T-helper 2 cell treated with Interferon-gamma antibody and Interleukin-4, amounts not matched to agents 5 μg/mL and 100 μg/mL, for 36 hours (primary cell): Measurements from ENCODE around the gene FAM20A.
A peak's percentile ranks its signal among the peaks of the same experiment; 100 is the strongest.
"Not testable (repeated sequence)": the region's sequence is repeated elsewhere in the genome, so short reads cannot be mapped to it uniquely, and the experiment has no call there.

Source experiments
- DNase-seq: peaks from one replicate; pipeline ENCODE4 v3.0.0; 2021; ENCODE audit warnings: low spot score
- H3K27ac Mint-ChIP-seq: one replicate; pipeline ENCODE4 v1.8.0; 2021; ENCODE audit warnings: mild to moderate bottlenecking, mixed read lengths
- H3K27me3 Mint-ChIP-seq: one replicate; pipeline ENCODE4 v1.8.0; 2021; ENCODE audit warnings: low read depth, mixed read lengths
- H3K36me3 Mint-ChIP-seq: one replicate; pipeline ENCODE4 v1.8.0; 2021; ENCODE audit warnings: low read depth, mixed read lengths
- H3K4me1 Mint-ChIP-seq: one replicate; pipeline ENCODE4 v1.8.0; 2021; ENCODE audit warnings: low read depth, mixed read lengths
- H3K4me3 Mint-ChIP-seq: one replicate; pipeline ENCODE4 v1.8.0; 2022; ENCODE audit warnings: mild to moderate bottlenecking, moderate library complexity, mixed read lengths
- H3K9me3 Mint-ChIP-seq: one replicate; pipeline ENCODE4 v1.8.0; 2021; ENCODE audit warnings: mixed read lengths

The FAM20A gene

DNA sequence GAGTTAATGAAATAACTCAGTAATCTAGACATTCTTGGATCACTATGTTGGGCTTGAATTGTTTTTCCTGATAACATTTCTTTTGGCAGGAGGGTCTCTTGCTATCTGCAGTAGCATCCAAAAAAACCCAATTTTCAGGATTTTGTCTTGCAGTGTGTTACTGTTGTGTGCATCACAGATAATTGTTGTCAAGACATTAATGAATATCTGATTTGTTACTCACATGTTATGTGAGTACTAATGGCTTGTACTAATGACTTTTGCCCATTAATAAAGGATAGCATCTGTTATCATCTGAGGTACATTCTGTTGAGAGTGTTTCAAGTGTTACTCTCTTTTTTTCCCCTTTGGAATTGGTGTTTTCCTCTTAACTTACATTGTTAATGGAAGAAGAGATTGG is 78.9 kb downstream of the FAM20A start:
- Mint-ChIP-seq H3K4me1 (peaks cover 17% of the 10 kb centered on the region), H3K27me3 (no peaks in the 10 kb centered on the region), H3K27ac (no peak overlapping the region), H3K9me3 (no peaks in the 10 kb centered on the region), H3K4me3 (no peak overlapping the region), H3K36me3 (peaks cover 65% of the 10 kb centered on the region)
- no peak for DNase-seq

DNA sequence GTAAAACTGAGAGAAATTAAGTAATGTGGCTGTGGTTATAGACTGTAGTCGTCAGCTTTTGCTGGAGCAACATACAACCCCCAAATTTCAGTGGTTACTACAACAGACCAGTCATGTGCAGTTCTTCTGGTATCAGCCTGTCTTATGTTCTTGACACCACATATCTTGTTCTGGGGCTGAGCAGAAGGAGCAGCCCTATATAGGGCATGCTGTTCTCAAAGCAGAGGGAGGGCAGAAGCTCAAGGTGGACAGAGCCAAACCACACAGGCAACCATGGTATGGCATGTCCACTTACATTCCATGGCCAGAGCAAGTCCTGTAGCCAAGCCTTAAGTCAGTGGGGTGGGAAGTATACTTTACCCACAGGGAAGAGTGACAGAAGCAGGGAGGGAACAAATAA is 81.3 kb downstream of the FAM20A start:
- Mint-ChIP-seq H3K36me3 (peaks cover 63% of the 10 kb centered on the region), H3K4me1 (peaks cover 24% of the 10 kb centered on the region), H3K27ac (peak overlapping the region; percentile 39), H3K27me3 (no peaks in the 10 kb centered on the region), H3K9me3 (no peaks in the 10 kb centered on the region), H3K4me3 (no peak overlapping the region)
- DNase-seq, result no peak

DNA sequence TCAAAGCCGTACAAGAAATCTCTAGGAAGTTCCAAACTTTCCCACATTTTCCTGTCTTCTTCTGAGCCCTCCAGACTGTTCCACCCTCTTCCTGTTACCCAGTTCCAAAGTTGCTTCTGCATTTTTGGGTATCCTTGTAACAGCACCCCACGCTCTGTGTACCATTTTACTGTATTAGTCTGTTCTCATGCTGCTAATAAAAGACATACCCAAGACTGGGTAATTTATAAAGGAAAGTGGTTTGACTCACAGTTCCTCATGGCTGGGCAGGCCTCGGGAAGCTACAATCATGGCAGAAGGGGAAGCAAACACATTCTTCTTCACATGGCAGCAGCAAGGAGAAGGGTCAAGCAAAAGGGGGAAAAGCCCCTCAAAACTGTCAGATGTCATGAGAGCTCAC is 82.1 kb downstream of the FAM20A start:
- Mint-ChIP-seq H3K4me1 (peaks cover 33% of the 10 kb centered on the region), H3K36me3 (peaks cover 58% of the 10 kb centered on the region)
- DNase-seq, H3K27me3 Mint-ChIP-seq, H3K9me3 Mint-ChIP-seq, H3K4me3 Mint-ChIP-seq, H3K27ac Mint-ChIP-seq: not testable (repeated sequence)

DNA sequence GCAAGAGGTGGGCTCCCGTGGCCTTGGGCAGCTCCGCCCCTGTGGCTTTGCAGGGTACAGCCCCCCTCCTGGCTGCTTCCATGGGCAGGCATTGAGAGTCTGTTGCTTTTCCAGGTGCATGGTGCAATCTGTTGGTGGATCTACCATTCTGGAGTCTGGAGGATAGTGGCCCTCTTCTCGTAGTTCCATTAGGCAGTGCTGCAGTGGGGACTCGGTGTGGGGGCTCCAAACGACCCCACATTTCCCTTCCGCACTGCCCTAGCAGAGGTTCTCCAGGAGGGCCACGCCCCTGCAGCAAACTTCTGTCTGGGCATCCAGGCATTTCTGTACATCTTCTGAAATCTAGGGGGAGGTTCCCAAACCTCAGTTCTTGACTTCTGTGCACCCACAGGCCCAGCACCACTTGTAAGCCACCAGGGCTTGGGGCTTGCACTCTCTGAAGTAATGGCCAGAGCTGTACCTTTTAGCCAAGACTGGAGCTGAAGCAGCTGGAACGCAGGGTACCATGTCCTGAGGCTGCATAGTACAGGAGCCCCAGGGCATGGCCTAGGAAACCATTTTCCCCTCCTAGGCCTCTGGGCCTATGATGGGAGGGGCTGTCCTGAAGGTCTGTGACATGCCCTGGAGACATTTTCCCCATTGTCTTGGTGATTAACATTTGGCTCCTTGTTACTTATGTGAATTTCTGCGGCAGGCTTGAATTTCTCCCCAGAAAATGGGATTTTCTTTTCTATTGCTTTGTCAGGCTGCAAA is 82.9 kb downstream of the FAM20A start:
- Mint-ChIP-seq H3K36me3 (peaks cover 58% of the 10 kb centered on the region), H3K4me3 (no peak overlapping the region), H3K4me1 (peaks cover 41% of the 10 kb centered on the region), H3K27ac (no peak overlapping the region), H3K27me3 (no peaks in the 10 kb centered on the region), H3K9me3 (no peaks in the 10 kb centered on the region)
- DNase-seq, result no peak

DNA sequence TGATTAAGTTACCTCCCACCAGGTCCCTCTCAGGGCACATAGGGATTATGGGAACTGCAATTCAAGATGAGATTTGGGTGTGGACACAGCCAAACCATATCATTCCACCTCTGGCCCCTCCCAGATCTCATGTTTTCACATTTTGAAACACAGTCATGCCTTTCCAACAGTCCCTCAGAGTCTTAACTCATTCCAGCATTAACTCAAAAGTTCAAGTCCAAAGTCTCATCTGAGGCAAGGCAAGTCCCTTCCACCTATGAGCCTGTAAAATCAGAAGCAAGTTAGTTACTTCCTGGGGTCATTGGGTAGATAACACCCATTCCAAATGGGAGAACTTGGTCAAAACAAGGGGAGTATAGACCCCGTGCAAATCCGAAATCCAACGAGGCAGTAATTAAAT is 83.6 kb downstream of the FAM20A start:
- not testable (repeated sequence) for DNase-seq, H3K27ac Mint-ChIP-seq, H3K27me3 Mint-ChIP-seq, H3K9me3 Mint-ChIP-seq, H3K4me3 Mint-ChIP-seq
- Mint-ChIP-seq H3K36me3 (peaks cover 58% of the 10 kb centered on the region), H3K4me1 (peaks cover 41% of the 10 kb centered on the region)

DNA sequence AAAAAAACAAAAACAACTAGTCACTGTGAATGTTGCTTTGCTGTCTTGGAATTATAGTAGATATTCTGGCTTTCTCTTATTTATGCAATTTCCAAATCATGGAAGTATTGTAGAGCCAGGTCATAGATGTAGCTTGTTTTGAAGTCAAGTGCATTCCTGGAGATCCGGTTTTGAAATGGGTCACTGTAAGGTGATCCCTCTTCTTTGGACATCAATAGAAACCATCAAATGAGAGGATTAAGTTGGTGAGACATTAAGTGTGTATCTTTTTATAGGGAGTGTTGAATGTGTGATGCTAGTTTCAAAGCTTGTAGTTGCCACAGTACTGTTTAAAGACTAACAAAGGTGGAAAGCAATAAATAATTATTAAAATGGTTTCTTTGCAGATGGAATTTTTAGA is 84.4 kb downstream of the FAM20A start:
- no peak overlapping the region for H3K27ac Mint-ChIP-seq
- no peaks in the 10 kb centered on the region for H3K27me3 Mint-ChIP-seq
- H3K4me1 Mint-ChIP-seq, result peaks cover 38% of the 10 kb centered on the region
- no peaks in the 10 kb centered on the region for H3K9me3 Mint-ChIP-seq
- peaks cover 51% of the 10 kb centered on the region for H3K36me3 Mint-ChIP-seq
- no peak overlapping the region for H3K4me3 Mint-ChIP-seq
- no peak for DNase-seq

DNA sequence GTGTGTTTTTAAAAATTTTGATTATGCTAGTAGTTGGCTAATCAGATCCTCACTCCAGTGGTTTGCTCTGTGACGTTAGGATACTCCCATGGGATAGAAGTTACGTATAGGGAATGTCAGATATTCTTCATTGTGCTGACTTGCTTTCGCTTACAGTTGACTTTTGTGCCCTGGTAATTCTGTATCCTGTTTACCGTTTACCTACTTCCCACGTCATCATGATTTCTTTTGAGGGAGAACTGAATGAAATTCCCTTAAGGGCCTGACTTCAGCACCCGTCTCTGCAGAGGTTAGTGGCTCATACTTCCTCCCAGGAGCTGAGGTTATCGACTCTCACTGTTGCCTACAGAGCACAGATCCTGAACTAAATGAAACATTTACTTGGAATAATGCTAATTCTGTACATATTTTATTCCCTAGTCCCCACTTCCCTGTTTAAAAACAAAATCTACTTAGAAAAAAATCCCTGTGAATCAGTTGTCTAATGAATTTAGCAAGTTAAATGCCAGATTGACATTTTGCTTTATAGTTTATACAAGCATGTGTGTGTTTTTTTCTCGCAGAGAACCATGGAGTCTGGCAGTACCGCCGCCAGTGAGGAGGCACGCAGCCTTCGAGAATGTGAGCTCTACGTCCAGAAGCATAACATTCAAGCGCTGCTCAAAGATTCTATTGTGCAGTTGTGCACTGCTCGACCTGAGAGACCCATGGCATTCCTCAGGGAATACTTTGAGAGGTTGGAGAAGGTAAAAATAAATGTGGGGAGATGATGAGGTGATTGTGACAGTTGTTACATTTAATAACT is 86.1 kb downstream of the FAM20A start:
- Mint-ChIP-seq H3K27ac (no peak overlapping the region), H3K4me1 (peaks cover 50% of the 10 kb centered on the region), H3K4me3 (peak overlapping the region; percentile 95), H3K36me3 (peaks cover 48% of the 10 kb centered on the region), H3K27me3 (no peaks in the 10 kb centered on the region), H3K9me3 (no peaks in the 10 kb centered on the region)
- no peak for DNase-seq

DNA sequence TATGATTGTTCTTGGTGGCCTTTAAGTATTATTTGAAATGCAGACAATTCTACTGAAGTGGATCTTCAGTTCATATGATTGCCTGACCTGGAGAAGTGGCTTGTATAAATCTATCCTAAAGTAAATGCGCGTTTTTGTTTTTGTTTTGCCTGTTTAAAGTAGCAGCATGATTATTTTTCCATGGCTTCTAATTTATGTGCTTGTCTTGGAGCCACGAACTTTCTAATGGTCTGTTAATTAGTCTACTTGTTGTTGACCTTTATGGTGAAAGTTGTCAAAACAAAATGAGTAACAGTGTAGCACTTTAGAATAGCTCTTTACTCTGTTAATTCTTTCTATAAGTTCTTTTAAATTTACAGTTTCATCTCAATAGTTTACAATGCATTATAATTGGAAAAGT is 87.2 kb downstream of the FAM20A start:
- peaks cover 48% of the 10 kb centered on the region for H3K4me1 Mint-ChIP-seq
- DNase-seq, result no peak
- no peaks in the 10 kb centered on the region for H3K9me3 Mint-ChIP-seq

DNA sequence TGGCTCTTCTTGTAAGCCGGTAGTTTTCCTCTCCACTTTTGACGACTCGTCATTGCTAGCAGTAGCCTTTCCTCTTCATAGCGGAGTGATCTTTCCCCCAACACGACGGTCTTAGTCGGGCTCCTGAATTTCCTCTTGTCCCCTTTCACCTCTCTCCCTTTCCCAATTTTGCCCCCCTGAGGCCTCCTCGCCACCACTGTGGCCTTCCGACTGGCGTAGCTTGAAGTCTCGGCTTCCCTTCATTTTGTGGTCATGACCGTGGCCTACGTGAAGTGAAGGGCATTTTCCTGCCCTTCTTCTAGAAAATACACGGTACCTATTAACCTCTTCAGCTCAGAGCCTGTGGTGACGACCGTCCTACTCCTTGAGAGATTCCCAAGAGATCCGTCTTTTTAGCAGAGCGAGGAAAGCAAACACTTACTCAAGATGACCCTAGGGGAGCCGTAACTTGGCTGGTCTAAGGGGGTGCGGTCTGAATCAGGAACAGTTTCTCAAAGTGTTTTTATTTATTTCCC is 88.2 kb downstream of the FAM20A start:
- Mint-ChIP-seq H3K36me3 (peaks cover 35% of the 10 kb centered on the region), H3K9me3 (no peaks in the 10 kb centered on the region), H3K27ac (peak overlapping the region; percentile 99), H3K4me3 (peak overlapping the region; percentile 95), H3K27me3 (no peaks in the 10 kb centered on the region), H3K4me1 (peaks cover 49% of the 10 kb centered on the region)
- no peak for DNase-seq

More for the DNA sequence above, 87.2 kb downstream of the FAM20A start:
- peaks cover 39% of the 10 kb centered on the region for H3K36me3 Mint-ChIP-seq
- H3K27ac Mint-ChIP-seq, result peak overlapping the region; percentile 99
- peak overlapping the region; percentile 95 for H3K4me3 Mint-ChIP-seq
- no peaks in the 10 kb centered on the region for H3K27me3 Mint-ChIP-seq

DNA sequence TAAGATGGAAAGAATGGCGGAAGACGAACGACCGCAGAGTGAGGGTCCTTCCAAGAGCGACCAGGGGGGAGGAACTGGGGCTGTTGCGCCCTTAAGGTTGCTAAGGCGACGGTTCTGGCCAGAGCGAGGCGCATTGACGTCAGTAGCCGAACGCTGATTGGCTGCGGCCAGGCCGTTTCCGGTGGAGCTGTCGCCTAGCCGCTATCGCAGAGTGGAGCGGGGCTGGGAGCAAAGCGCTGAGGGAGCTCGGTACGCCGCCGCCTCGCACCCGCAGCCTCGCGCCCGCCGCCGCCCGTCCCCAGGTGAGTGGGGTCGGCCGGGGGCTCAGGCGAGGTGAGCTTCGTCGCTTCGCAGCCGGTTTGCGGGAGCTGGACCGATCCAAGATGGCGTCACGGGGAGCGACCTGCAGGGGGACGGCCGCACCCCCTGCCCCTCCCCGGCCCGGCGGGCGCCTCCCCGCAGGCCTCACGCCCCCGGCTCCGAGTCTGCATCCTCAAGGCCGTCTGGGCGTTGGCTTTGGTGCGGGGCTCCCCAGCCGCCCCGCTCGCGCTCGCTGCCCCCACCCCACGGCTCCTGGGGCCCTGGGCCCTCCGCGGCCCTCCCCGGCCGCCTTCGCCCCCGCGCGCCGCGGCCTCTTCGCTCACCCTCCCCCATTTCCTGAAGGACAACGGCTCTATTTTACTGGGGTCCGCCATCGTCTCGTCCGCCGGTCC is 88.8 kb downstream of the FAM20A start, which contains the start of gene PRKAR1A:
PRKAR1A (plus strand) TSS at position 184 of the 713 bp plus-strand sequence. CDS start 2,970 bp downstream, outside the sequence.
- peaks cover 55% of the 10 kb centered on the region for H3K4me1 Mint-ChIP-seq
- H3K27me3 Mint-ChIP-seq, result no peaks in the 10 kb centered on the region

DNA sequence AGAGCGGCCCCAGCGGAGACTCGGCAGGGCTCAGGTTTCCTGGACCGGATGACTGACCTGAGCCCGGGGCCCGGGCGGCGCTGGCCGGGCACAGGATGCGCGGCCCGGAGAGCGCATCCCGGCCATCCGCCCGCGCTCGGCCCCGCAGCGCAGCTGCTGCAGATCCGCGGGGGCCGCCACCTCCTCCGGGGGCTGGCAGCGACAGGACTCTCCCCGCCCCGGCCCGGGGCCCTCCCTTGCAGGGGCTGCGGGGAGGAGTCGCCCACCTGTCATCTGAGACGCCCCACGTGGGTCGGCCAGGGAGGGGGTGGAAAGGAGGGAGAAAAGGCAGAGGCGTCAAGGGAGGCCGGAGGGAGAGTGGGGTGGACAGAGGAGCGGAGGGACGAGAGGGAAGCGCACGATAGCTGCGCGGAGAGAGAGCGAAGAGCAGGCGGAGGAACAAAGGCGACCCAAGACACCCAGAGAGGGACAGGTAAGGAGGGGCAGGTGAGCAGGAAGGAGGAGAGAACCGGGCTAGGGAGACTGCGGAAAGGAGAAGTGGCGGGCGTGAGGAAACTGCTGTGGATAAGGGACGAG is 89.4 kb downstream of the FAM20A start:
- Mint-ChIP-seq H3K4me1 (peaks cover 57% of the 10 kb centered on the region), H3K36me3 (peaks cover 24% of the 10 kb centered on the region), H3K27ac (peak overlapping the region; percentile 97), H3K9me3 (no peaks in the 10 kb centered on the region), H3K27me3 (no peaks in the 10 kb centered on the region), H3K4me3 (peak overlapping the region; percentile 91)
- DNase-seq, result peak; percentile 62

More for the DNA sequence above, 88.8 kb downstream of the FAM20A start, which contains the start of gene PRKAR1A:
- Mint-ChIP-seq H3K36me3 (peaks cover 29% of the 10 kb centered on the region), H3K9me3 (no peaks in the 10 kb centered on the region), H3K4me3 (peak within 1 kb of the TSS; percentile 95), H3K27ac (peak within 1 kb of the TSS; percentile 99)
- DNase-seq, result peak; percentile 92

DNA sequence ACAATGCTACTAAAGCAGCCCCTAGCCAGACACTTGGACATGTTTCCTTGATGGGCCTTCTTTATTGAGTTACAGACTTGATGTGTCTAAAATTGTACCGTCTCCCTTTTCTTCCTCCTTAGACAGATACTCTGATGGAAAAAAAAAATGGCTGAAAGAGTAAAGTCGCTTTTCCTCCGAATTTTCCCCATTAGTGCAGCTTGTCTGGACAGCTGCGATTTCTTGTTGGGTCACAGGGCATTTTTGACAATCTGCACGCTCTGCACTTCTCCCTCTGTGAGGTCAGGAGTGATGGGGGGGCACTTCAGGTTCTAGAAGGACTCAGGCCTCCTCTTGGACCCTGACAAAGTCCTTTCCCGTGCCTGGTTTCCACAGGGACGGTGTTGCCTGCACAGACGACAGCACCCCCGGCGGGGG is 89.9 kb downstream of the FAM20A start:
- H3K4me3 Mint-ChIP-seq, result peak overlapping the region; percentile 70
- DNase-seq, result no peak
- H3K27ac Mint-ChIP-seq, result peak overlapping the region; percentile 79
- peaks cover 21% of the 10 kb centered on the region for H3K36me3 Mint-ChIP-seq
- H3K27me3 Mint-ChIP-seq, result no peaks in the 10 kb centered on the region
- H3K9me3 Mint-ChIP-seq, result no peaks in the 10 kb centered on the region
- H3K4me1 Mint-ChIP-seq, result peaks cover 56% of the 10 kb centered on the region
